K562 (cell line): ENCODE measurements around the gene ZNF669. TPM values are rescaled to one million over a fixed set of nuclear protein-coding genes. Genes with fewer than 3 reads are reported as not detected.

Experiments
- MCM2 ChIP-seq: fragments of 450-650 bp; IDR thresholded peaks from 2 replicates; pipeline ENCODE4 v1.6.1; 2017; ENCODE audit warnings: low read depth, mild to moderate bottlenecking
- polyA plus RNA-seq, 8 experiments: library from polyadenylated mRNA; depleted of rRNA in 4 of 8; stranded (reverse) in 5 of 8; unstranded in 3 of 8; fragments of >200 nt; fragmentation: Nextera tagmentation in 2 of 8; fragmentation: Illumina TruSeq in 1 of 8; extraction: Ambion mirVana in 2 of 8; extraction: Trizol in 1 of 8; gene quantifications; 2 replicates each; pipeline versions ENCODE4 v1.2.1 to v1.2.3, GENCODE V29; 2011 to 2014; ENCODE audit warnings: inconsistent platforms in 1 of 8, missing spikeins in 1 of 8
- total RNA-seq, 7 experiments: library from RNA; depleted of rRNA in 6 of 7; stranded (reverse); fragments of >200 nt in 6 of 7; fragmentation: Illumina TruSeq in 2 of 7; extraction: Trizol in 2 of 7; gene quantifications; 2 replicates each; pipeline versions ENCODE4 v1.2.1 to v1.2.3, GENCODE V29; 2011 to 2021; ENCODE audit warnings: low replicate concordance in 1 of 7
- TF ChIP-seq, protein P1 (sequence below): fragments of 450-650 bp; IDR thresholded peaks from 2 replicates; pipeline ENCODE4 v1.6.1; 2016; ENCODE audit warnings: mild to moderate bottlenecking, moderate library complexity
- TF ChIP-seq, protein P2 (sequence below): fragments of 250-450 bp; sonication (Bioruptor Pico); IDR thresholded peaks from 2 replicates; pipeline ENCODE4 v1.4.0; 2020

The ZNF669 gene
- total and polyA plus RNA-seq, 9 of the 15 experiments (the other 6 are each of a cell fraction or from before 2014, with no cell fraction given), result 5.3 to 18.3 (median 10.2) TPM

DNA sequence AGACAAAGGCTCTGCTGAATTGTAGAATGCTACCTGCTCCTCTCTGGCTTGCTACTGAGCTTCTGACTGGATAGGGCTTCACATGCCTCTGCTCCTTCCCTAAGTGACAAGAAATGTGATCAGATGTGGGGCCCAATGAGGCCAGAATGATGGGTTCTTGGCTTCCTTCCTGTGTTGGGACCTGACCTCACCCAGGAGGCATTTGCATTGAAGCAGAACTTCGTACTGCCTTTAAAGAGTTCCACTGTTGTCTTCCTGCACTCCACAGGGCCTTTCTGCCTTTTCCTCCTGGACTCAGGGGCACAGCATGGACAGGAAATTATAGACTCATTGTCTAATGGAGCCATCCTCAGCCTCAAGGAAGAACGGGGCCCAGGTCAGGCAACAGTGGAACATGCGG, 39.9 kb downstream of the ZNF669 start (continued):
- TF ChIP-seq, protein P1, sequence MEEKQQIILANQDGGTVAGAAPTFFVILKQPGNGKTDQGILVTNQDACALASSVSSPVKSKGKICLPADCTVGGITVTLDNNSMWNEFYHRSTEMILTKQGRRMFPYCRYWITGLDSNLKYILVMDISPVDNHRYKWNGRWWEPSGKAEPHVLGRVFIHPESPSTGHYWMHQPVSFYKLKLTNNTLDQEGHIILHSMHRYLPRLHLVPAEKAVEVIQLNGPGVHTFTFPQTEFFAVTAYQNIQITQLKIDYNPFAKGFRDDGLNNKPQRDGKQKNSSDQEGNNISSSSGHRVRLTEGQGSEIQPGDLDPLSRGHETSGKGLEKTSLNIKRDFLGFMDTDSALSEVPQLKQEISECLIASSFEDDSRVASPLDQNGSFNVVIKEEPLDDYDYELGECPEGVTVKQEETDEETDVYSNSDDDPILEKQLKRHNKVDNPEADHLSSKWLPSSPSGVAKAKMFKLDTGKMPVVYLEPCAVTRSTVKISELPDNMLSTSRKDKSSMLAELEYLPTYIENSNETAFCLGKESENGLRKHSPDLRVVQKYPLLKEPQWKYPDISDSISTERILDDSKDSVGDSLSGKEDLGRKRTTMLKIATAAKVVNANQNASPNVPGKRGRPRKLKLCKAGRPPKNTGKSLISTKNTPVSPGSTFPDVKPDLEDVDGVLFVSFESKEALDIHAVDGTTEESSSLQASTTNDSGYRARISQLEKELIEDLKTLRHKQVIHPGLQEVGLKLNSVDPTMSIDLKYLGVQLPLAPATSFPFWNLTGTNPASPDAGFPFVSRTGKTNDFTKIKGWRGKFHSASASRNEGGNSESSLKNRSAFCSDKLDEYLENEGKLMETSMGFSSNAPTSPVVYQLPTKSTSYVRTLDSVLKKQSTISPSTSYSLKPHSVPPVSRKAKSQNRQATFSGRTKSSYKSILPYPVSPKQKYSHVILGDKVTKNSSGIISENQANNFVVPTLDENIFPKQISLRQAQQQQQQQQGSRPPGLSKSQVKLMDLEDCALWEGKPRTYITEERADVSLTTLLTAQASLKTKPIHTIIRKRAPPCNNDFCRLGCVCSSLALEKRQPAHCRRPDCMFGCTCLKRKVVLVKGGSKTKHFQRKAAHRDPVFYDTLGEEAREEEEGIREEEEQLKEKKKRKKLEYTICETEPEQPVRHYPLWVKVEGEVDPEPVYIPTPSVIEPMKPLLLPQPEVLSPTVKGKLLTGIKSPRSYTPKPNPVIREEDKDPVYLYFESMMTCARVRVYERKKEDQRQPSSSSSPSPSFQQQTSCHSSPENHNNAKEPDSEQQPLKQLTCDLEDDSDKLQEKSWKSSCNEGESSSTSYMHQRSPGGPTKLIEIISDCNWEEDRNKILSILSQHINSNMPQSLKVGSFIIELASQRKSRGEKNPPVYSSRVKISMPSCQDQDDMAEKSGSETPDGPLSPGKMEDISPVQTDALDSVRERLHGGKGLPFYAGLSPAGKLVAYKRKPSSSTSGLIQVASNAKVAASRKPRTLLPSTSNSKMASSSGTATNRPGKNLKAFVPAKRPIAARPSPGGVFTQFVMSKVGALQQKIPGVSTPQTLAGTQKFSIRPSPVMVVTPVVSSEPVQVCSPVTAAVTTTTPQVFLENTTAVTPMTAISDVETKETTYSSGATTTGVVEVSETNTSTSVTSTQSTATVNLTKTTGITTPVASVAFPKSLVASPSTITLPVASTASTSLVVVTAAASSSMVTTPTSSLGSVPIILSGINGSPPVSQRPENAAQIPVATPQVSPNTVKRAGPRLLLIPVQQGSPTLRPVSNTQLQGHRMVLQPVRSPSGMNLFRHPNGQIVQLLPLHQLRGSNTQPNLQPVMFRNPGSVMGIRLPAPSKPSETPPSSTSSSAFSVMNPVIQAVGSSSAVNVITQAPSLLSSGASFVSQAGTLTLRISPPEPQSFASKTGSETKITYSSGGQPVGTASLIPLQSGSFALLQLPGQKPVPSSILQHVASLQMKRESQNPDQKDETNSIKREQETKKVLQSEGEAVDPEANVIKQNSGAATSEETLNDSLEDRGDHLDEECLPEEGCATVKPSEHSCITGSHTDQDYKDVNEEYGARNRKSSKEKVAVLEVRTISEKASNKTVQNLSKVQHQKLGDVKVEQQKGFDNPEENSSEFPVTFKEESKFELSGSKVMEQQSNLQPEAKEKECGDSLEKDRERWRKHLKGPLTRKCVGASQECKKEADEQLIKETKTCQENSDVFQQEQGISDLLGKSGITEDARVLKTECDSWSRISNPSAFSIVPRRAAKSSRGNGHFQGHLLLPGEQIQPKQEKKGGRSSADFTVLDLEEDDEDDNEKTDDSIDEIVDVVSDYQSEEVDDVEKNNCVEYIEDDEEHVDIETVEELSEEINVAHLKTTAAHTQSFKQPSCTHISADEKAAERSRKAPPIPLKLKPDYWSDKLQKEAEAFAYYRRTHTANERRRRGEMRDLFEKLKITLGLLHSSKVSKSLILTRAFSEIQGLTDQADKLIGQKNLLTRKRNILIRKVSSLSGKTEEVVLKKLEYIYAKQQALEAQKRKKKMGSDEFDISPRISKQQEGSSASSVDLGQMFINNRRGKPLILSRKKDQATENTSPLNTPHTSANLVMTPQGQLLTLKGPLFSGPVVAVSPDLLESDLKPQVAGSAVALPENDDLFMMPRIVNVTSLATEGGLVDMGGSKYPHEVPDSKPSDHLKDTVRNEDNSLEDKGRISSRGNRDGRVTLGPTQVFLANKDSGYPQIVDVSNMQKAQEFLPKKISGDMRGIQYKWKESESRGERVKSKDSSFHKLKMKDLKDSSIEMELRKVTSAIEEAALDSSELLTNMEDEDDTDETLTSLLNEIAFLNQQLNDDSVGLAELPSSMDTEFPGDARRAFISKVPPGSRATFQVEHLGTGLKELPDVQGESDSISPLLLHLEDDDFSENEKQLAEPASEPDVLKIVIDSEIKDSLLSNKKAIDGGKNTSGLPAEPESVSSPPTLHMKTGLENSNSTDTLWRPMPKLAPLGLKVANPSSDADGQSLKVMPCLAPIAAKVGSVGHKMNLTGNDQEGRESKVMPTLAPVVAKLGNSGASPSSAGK, result no peak
- no peak for TF ChIP-seq MCM2
- TF ChIP-seq, protein P2, sequence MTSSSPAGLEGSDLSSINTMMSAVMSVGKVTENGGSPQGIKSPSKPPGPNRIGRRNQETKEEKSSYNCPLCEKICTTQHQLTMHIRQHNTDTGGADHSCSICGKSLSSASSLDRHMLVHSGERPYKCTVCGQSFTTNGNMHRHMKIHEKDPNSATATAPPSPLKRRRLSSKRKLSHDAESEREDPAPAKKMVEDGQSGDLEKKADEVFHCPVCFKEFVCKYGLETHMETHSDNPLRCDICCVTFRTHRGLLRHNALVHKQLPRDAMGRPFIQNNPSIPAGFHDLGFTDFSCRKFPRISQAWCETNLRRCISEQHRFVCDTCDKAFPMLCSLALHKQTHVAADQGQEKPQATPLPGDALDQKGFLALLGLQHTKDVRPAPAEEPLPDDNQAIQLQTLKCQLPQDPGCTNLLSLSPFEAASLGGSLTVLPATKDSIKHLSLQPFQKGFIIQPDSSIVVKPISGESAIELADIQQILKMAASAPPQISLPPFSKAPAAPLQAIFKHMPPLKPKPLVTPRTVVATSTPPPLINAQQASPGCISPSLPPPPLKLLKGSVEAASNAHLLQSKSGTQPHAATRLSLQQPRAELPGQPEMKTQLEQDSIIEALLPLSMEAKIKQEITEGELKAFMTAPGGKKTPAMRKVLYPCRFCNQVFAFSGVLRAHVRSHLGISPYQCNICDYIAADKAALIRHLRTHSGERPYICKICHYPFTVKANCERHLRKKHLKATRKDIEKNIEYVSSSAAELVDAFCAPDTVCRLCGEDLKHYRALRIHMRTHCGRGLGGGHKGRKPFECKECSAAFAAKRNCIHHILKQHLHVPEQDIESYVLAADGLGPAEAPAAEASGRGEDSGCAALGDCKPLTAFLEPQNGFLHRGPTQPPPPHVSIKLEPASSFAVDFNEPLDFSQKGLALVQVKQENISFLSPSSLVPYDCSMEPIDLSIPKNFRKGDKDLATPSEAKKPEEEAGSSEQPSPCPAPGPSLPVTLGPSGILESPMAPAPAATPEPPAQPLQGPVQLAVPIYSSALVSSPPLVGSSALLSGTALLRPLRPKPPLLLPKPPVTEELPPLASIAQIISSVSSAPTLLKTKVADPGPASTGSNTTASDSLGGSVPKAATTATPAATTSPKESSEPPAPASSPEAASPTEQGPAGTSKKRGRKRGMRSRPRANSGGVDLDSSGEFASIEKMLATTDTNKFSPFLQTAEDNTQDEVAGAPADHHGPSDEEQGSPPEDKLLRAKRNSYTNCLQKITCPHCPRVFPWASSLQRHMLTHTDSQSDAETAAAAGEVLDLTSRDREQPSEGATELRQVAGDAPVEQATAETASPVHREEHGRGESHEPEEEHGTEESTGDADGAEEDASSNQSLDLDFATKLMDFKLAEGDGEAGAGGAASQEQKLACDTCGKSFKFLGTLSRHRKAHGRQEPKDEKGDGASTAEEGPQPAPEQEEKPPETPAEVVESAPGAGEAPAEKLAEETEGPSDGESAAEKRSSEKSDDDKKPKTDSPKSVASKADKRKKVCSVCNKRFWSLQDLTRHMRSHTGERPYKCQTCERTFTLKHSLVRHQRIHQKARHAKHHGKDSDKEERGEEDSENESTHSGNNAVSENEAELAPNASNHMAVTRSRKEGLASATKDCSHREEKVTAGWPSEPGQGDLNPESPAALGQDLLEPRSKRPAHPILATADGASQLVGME (CRISPR knock-in tag), result no peak
